HK-2 (cell line): ENCODE results near the gene MOGAT3.
A peak's percentile ranks its signal among the peaks of the same experiment; 100 is the strongest.

Experiments
- DNase-seq: peaks from one replicate; pipeline ENCODE4 v3.0.0-alpha.2; 2018; ENCODE audit not compliant: unreplicated experiment

The MOGAT3 gene

DNA sequence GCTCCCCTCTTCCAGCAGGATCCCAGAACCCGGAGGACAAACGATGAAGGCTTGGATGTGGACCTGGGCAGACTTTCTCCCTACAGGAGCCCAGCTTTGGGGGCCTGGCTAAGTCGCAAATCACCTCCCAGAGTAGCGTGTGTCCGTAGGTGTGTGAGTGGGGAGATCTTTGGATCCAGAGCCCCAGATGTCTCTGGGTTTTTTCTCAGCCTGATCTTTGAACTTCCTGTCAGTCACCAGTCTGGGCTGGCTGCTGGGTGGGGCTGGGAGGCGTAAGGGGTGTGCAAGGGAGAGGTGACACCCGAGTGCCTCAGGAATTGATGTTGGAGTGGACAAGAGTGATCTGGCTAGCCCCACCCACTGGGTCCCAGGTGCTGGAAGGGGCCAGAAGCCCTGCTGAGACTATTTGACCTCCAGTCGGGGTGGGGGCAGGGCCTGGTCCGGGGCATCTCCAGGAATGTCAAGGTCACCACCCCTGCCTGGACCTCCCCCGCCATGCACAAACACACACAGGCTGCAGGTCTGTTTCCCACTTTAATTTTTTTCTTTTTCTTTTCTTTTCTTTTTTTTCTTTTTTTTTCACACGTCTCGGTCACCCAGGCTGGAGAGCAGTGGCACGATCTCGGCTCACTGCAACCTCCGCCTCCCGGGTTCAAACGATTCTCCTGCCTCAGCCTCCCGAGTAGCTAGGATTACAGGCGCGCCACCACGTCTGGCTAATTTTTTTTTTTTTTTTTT lies at the start of gene MOGAT3:
Gene MOGAT3, minus strand, starts transcription at position 175 of the 738 bp plus-strand sequence. CDS start 182 bp downstream, outside the sequence.
- no peak for DNase-seq

DNA sequence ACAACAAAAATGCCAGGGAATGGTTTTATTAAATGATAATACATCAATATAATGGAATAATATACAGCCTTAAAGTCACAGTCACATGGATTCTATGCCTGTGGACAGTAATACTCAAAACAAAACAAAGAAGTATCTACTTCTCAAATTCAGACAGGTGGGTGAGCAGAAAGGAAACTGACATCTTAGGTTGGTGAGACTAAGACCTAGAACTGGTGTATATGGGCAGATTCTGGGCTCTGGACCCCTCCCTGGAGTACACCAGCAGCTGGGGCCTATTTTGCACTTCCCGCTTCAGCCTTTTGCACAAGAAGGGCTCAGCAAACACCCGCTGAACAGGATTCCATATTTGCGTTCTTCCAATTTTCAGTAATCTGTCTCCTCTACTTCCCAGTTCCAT lies 49.5 kb upstream of the MOGAT3 start:
- no peak for DNase-seq

- no peak for DNase-seq
Observed at GRCh38 chr7:101248276-101248675, 47.4 kb upstream of the MOGAT3 start.

GRCh38 chr7:101245147-101245668 lies 44.4 kb upstream of the MOGAT3 start:
- DNase-seq, result no peak

- peak; percentile 93 for DNase-seq
Observed at GRCh38 chr7:101244375-101245146, 43.7 kb upstream of the MOGAT3 start, which contains the start of gene FIS1. FIS1 (minus strand) TSS chr7:101245081; CDS start chr7:101245004, 77 bp downstream.

DNA sequence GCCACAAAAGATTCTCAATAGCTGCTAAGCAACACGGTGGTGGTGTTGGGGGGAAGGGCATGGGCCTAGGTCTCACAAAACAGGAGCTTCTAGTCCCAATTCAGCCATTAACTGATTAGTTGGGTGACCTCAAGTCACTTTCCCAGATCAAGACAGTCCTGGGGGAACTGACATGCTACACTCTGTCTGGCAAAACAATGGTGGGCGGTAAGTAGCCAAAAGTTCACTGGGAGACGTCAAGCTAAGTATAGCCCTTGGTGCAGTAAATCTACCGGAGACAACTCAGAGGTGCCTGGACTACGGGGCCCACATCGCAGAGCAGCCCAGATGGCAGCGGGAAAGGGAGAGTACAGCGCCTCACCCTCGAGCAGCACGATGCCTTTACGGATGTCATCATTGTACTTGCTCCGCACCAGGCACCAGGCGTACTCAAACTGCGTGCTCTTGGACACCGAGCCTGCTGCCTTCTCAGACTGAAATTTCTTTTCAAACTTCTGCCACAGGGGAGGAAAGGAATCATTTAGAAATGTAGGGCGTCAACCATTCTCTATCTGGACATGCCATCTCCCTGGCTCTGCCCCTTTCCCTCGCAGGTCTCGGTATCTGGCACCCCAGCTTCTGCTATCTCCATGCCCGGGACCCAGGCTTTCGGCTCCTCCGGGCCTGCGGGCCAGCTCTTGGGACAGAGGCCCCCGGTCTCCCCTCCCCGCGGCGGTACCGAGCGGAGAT lies 43.0 kb upstream of the MOGAT3 start:
- DNase-seq, result no peak

DNA sequence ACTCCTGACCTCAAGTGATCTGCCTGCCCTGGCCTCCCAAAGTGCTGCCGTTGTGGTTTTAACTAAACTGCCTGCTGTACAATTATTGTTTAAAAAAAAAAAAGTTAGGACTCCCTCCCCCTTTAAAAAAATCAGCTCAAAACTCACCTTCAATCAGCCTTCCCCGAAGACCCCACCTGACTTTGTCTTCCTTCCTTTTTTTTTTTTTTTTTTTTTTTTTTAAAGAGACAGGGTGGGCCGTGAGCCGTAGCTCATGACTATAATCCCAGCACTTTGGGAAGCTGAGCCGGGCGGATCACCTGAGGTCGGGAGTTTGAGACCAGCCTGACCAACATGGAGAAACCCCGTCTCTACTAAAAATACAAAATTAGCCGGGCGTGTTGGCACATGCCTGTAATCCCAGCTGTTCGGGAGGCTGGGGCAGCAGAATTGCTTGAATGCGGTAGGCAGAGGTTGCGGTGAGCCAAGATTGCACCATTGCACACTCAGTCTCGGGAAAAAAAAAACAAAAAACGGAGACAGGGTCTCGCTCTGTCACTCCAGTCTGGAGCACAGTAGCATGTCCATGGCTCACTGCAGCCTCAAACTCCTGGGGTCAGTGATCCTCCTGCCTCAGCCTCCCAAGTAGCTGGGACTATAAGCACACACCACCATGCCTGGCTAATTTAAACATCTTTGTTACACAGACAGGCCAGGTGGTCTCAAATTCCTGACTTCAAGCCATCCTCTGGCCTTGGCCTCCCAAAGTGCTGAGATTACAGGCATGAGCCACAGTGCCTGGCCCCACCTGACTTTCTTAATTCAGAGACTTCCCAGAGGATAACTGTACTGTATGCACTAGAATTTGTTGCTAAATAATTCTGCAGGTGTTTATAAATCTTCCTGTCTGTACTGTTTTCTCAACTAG lies 40.9 kb upstream of the MOGAT3 start:
- DNase-seq, result no peak

DNA sequence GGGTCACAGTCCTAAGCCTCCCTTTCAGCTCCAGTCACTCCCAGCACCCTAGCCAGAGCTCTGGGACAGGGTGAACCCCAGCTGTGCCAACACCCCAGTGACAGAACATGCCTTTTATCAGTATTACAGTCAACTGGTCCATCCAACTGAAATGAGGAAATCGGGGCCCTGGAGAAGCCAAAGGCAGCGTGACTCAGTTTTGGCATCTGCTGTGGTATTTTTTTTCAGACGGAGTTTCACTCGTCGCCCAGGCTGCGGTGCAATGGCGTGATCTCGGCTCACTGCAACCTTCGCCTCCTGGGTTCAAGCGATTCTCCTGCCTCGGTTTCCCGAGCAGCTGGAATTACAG lies 40.2 kb upstream of the MOGAT3 start:
- no peak for DNase-seq

DNA sequence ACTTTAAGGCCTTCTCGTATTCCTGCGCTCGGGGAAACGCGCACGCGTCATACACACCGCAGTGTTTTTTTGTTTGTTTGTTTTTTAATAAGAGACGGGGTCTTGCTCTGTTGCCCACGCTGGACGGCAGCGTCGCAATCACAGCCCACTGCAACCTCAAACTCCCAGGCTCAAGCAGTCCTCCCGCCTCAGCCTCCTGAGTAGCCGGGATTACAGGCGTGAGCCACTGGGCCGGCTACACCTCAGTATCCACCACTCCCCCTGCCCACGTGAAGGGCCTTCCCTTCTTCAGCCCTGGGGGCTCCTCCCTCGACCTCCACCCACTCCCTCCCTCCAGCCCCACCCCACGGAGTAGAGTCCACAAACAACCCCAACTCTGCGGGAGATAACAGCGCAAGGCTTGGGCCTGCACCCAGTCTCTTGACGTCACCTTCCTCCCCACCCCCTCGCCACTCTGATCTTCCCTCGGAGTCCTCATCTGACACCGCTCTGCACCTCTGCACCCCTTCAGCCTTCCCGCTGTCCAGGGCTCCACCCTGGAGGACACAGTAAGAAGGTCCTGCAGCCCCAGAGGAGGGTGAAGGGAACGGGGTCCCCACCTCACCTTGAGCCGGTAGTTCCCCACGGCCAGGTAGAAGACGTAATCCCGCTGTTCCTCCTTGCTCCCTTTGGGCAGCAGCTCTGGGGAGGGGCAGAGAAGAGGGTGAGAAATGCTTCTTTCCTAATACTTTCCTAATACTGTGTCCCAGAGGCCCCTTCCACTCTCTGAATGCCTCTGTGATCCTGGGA lies 39.6 kb upstream of the MOGAT3 start:
- DNase-seq, result no peak

DNA sequence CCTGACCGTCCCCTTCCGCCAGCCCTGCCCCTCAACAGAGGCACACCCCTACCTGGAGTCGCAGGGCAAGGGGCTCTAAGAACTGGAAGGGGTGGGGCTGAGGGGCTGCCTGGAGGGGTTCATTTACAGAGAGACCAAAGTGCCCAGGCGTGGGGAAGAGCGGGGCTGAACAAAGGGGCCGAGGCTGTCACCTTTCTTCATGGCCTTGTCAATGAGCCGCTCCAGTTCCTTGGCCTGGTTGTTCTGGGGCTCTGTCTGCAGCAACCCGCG lies 39.0 kb upstream of the MOGAT3 start:
- DNase-seq, result no peak

DNA sequence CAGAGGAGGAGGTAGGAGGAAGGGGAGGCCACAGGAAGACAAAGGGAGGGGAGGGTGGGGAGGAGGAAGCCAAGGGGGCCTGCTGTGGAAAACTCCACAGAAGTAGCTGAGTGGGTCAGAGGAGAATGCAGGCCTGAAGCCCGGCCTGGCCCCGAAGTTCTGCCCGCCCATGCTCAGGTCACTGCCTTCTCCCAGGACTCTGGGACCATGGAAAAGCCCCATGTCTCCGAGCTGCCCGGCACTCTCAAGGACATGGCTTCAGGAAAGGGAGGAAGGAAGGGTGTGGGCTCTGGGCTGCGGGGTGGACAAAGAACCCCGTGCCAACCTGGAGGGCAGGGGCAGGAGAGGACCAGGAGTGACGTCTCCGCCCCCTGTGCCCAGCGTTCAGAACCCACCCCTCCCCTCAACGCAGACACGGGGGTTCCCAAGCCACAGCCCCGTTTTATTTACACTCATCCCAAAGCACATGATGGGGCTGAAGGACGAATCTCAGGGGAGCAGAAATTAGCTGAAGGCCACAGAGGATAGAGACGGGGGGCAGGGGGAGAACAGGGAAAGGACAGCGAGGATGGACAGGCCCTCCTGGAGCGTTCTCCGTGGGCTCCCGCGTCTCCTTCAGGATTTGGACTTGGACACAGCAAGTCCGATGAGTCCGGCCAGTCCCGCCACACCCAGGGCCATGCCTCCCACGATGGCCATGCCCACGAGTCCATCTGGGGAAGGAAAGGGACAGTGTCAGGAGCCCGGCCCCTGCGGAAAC lies 38.5 kb upstream of the MOGAT3 start:
- no peak for DNase-seq

GRCh38 chr7:101238226-101239182 lies 37.7 kb upstream of the MOGAT3 start:
- DNase-seq, result no peak

DNA sequence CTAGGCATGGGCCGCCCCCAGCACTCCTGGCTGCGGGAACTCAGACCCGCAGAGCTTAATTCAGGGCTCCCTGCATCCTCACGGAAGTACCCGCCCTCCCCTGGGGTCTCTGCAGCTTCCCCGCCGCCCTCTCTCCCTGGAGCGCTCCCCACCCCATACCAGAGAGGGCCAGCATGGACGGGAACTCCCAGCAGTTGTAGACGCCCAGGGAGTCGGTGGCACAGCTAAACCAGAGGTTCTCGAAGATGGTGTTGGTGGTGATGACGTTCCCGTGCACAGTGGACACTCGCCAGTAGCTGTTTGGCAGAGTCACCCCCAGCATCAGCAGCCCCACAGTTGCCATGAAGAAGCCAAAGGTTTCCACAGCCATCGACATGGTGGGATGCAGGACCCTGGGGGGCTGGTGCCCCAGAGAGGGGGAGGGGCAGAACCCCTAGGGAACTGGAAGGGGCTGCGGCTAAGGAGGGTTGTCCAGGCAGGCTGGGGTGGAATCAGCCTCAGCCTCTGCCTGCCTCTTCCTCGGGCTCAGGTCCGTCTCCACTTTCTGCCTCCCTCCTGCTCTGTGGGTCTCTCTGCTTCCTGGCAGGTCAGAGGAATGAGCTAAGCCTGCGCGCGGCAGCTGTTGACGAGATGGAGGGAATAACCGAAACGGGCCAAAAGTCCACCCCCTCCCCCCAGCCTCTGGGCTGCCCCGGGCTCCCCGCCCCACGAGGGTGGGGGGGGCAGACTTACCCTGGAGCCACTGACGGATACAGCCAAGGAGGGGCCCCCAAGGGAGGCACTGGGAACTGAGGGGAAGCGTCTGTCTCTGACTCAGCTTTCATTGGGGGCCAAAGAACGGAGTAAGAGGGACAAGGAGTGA lies 36.6 kb upstream of the MOGAT3 start, which contains the start of gene CLDN15:
Gene CLDN15, minus strand, starts transcription at position 597 of the 862 bp plus-strand sequence. Its CDS starts 221 bp downstream, at position 376.
- no peak for DNase-seq

DNA sequence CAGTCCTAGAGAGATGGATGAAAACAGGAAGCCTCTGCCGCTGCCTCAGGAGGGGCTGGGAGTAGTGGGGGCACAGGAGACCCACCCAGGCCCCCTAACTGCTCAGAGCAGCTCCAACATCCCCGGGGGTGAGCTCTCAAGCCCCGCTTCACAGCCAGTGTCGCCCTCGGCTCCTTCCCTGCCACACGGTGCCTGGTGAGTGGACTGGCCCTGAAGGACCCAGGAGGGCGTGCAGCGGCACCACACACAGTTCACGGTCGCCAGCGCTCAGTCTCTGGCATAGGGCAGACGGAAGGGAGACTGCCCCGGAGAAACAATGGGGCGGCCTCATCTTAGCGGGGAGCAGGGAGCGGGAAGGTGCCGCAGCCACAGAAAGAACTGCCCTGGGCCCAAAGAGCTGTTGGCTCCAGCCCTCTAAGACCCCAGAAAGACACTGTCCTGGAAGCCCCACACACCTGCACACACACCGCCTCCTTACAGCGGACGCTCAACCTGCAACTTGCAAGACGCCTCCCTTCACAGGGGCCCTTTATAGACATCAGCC lies 35.5 kb upstream of the MOGAT3 start:
- no peak for DNase-seq

DNA sequence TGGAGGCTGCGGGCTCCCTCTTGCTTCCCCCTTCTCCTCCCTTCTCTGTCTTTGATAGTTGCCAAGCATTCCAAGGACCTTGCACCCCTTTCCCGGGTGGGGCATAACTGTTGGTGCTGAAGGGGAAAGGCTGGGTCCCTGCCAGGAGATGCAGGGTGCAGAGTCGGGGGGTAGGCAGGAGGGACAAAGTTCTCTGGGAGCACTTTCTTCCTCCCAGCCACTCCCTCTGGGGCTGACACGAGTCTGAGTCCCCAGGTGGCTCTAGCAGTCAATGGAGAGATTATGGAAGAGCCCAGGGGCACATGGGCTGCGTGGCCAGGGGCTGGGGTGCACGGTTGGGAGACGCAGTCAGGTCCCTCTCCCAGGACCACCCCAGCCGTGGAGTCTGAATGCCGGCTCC lies 34.7 kb upstream of the MOGAT3 start:
- no peak for DNase-seq

- no peak for DNase-seq
Observed at GRCh38 chr7:101235050-101235449, 34.2 kb upstream of the MOGAT3 start.

- DNase-seq, result no peak
Observed at GRCh38 chr7:101234636-101235035, 33.8 kb upstream of the MOGAT3 start.
